HepG2 (cell line): ENCODE data around the gene SEPTIN12. TPM values are rescaled to one million over a fixed set of nuclear protein-coding genes. Genes with fewer than 3 reads are reported as not detected.

Source experiments
- BRCA1 ChIP-seq: sonication (generic); formaldehyde crosslinking; IDR thresholded peaks from 2 replicates; pipeline ENCODE4 v1.4.0; 2020; ENCODE audit warnings: missing genetic modification reagents
- CBFB ChIP-seq: sonication (generic); formaldehyde crosslinking; IDR thresholded peaks from 2 replicates; pipeline ENCODE4 v1.4.0; 2020; ENCODE audit warnings: missing genetic modification reagents
- HMG20A ChIP-seq: IDR thresholded peaks from 2 replicates; pipeline ENCODE4 v1.6.1; 2016; ENCODE audit warnings: borderline replicate concordance
- MNT ChIP-seq: fragments of 450-650 bp; IDR thresholded peaks from 2 replicates; pipeline ENCODE4 v1.6.1; 2016
- NRL ChIP-seq: sonication (generic); formaldehyde crosslinking; IDR thresholded peaks from 2 replicates; pipeline ENCODE4 v1.5.0; 2020; ENCODE audit warnings: missing genetic modification reagents, mild to moderate bottlenecking, moderate library complexity, borderline replicate concordance
- PATZ1 ChIP-seq: sonication (generic); formaldehyde crosslinking; IDR thresholded peaks from 2 replicates; pipeline ENCODE4 v1.4.0; 2020; ENCODE audit warnings: missing genetic modification reagents
- POLR2G ChIP-seq: fragments of 200-400 bp; formaldehyde crosslinking; IDR thresholded peaks from 2 replicates; pipeline ENCODE4 v1.6.1; 2018; ENCODE audit warnings: mild to moderate bottlenecking, low read depth, low read length, moderate library complexity
- RFX3 ChIP-seq: IDR thresholded peaks from 2 replicates; pipeline ENCODE4 v1.6.1; 2016; ENCODE audit warnings: missing biosample characterization, missing genetic modification reagents
- ZMYM3 ChIP-seq: sonication (generic); formaldehyde crosslinking; IDR thresholded peaks from 2 replicates; pipeline ENCODE4 v1.5.1; 2020; ENCODE audit warnings: mild to moderate bottlenecking, missing genetic modification reagents
- polyA plus RNA-seq, 8 experiments: library from polyadenylated mRNA; depleted of rRNA in 3 of 8; stranded (reverse) in 7 of 8; unstranded in 1 of 8; fragments of >200 nt; fragmentation: Illumina TruSeq in 4 of 8; extraction: Trizol in 4 of 8; gene quantifications; 2 replicates each; pipeline versions ENCODE4 v1.2.1 to v1.2.3, GENCODE V29; 2011 to 2016; ENCODE audit warnings: low read depth in 4 of 8, missing spikeins in 1 of 8, mixed read lengths in 1 of 8; ENCODE audit not compliant: insufficient read depth in 1 of 8
- total RNA-seq, 5 experiments: library from RNA; depleted of rRNA; stranded (reverse); fragments of >200 nt; fragmentation: Illumina TruSeq; extraction: Trizol; gene quantifications; 2 replicates each; pipeline ENCODE4 v1.2.3, GENCODE V29; 2016; ENCODE audit warnings: low read depth in 1 of 5
- TF ChIP-seq, protein P1 (sequence below): sonication (generic); formaldehyde crosslinking; IDR thresholded peaks from 2 replicates; pipeline ENCODE4 v1.4.0; 2020; ENCODE audit warnings: missing genetic modification reagents
- TF ChIP-seq, protein P2 (sequence below): sonication (generic); formaldehyde crosslinking; IDR thresholded peaks from 2 replicates; pipeline ENCODE4 v1.5.0; 2020; ENCODE audit warnings: mild to moderate bottlenecking, missing genetic modification reagents, borderline replicate concordance

The SEPTIN12 gene
- total and polyA plus RNA-seq, 2 of the 13 experiments (the other 11 are each of a cell fraction or from before 2014, with no cell fraction given) = 0.22 TPM; not detected in 1

GRCh38 chr16:4734730-4735535 is 53.2 kb downstream of the SEPTIN12 start (continued):
- TF ChIP-seq, protein P1, sequence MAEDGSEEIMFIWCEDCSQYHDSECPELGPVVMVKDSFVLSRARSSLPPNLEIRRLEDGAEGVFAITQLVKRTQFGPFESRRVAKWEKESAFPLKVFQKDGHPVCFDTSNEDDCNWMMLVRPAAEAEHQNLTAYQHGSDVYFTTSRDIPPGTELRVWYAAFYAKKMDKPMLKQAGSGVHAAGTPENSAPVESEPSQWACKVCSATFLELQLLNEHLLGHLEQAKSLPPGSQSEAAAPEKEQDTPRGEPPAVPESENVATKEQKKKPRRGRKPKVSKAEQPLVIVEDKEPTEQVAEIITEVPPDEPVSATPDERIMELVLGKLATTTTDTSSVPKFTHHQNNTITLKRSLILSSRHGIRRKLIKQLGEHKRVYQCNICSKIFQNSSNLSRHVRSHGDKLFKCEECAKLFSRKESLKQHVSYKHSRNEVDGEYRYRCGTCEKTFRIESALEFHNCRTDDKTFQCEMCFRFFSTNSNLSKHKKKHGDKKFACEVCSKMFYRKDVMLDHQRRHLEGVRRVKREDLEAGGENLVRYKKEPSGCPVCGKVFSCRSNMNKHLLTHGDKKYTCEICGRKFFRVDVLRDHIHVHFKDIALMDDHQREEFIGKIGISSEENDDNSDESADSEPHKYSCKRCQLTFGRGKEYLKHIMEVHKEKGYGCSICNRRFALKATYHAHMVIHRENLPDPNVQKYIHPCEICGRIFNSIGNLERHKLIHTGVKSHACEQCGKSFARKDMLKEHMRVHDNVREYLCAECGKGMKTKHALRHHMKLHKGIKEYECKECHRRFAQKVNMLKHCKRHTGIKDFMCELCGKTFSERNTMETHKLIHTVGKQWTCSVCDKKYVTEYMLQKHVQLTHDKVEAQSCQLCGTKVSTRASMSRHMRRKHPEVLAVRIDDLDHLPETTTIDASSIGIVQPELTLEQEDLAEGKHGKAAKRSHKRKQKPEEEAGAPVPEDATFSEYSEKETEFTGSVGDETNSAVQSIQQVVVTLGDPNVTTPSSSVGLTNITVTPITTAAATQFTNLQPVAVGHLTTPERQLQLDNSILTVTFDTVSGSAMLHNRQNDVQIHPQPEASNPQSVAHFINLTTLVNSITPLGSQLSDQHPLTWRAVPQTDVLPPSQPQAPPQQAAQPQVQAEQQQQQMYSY (CRISPR knock-in tag) = no peak
- TF ChIP-seq ZMYM3 = peak; percentile 86
- TF ChIP-seq NRL (CRISPR knock-in tag) = 0 out of 2 replicates have a peak, but pooled peaks have one; percentile 40
- 0 out of 2 replicates have a peak, but pooled peaks have one; percentile 12 for TF ChIP-seq PATZ1
- TF ChIP-seq RFX3 (CRISPR knock-in tag) = peak; percentile 88
- peak; percentile 49; the same call in 1 of the 2 replicates for TF ChIP-seq POLR2G
- no peak for TF ChIP-seq BRCA1
- TF ChIP-seq, protein P2, sequence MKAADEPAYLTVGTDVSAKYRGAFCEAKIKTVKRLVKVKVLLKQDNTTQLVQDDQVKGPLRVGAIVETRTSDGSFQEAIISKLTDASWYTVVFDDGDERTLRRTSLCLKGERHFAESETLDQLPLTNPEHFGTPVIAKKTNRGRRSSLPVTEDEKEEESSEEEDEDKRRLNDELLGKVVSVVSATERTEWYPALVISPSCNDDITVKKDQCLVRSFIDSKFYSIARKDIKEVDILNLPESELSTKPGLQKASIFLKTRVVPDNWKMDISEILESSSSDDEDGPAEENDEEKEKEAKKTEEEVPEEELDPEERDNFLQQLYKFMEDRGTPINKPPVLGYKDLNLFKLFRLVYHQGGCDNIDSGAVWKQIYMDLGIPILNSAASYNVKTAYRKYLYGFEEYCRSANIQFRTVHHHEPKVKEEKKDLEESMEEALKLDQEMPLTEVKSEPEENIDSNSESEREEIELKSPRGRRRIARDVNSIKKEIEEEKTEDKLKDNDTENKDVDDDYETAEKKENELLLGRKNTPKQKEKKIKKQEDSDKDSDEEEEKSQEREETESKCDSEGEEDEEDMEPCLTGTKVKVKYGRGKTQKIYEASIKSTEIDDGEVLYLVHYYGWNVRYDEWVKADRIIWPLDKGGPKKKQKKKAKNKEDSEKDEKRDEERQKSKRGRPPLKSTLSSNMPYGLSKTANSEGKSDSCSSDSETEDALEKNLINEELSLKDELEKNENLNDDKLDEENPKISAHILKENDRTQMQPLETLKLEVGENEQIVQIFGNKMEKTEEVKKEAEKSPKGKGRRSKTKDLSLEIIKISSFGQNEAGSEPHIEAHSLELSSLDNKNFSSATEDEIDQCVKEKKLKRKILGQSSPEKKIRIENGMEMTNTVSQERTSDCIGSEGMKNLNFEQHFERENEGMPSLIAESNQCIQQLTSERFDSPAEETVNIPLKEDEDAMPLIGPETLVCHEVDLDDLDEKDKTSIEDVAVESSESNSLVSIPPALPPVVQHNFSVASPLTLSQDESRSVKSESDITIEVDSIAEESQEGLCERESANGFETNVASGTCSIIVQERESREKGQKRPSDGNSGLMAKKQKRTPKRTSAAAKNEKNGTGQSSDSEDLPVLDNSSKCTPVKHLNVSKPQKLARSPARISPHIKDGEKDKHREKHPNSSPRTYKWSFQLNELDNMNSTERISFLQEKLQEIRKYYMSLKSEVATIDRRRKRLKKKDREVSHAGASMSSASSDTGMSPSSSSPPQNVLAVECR (CRISPR knock-in tag) = peak; percentile 51
- TF ChIP-seq MNT = peak; percentile 73
- TF ChIP-seq CBFB = no peak
- 0 out of 2 replicates have a peak, but pooled peaks have one; percentile 13 for TF ChIP-seq HMG20A
